Vagina (tissue), 2 donors: ENCODE data around the gene ST8SIA4.

Source experiments
- POLR2A ChIP-seq, 2 donors: fragments of 450-650 bp; IDR thresholded peaks; one replicate each; pipeline ENCODE4 v1.6.1; 2017; ENCODE audit warnings: antibody characterized with exemption in 2 of 2, mild to moderate bottlenecking in 2 of 2, moderate library complexity in 2 of 2
- POLR2AphosphoS5 ChIP-seq, 2 donors: sonication (generic); formaldehyde crosslinking; IDR thresholded peaks; one replicate each; pipeline ENCODE4 v1.9.0; 2017; ENCODE audit warnings: antibody characterized with exemption in 2 of 2, mild to moderate bottlenecking in 2 of 2, low read depth in 1 of 2; ENCODE audit not compliant: insufficient read depth in 1 of 2
- TF ChIP-seq, protein P1 (sequence below), 3 experiments: fragments of 450-650 bp in 2 of 3; fragments of 200-600 bp in 1 of 3; sonication (generic) in 1 of 3; IDR thresholded peaks; one replicate each; pipeline ENCODE4 v1.5.1; 2017 to 2019; ENCODE audit warnings: antibody characterized with exemption in 3 of 3, mild to moderate bottlenecking in 2 of 3, moderate library complexity in 2 of 3

- TF ChIP-seq POLR2A (IDR thresholded peaks at IDR 0.05) (no peak), POLR2AphosphoS5 (IDR thresholded peaks at IDR 0.05; ENCODE audit: insufficient read depth in 1 of 2, low read depth in 1 of 2) (no peak)
- TF ChIP-seq, protein P1, sequence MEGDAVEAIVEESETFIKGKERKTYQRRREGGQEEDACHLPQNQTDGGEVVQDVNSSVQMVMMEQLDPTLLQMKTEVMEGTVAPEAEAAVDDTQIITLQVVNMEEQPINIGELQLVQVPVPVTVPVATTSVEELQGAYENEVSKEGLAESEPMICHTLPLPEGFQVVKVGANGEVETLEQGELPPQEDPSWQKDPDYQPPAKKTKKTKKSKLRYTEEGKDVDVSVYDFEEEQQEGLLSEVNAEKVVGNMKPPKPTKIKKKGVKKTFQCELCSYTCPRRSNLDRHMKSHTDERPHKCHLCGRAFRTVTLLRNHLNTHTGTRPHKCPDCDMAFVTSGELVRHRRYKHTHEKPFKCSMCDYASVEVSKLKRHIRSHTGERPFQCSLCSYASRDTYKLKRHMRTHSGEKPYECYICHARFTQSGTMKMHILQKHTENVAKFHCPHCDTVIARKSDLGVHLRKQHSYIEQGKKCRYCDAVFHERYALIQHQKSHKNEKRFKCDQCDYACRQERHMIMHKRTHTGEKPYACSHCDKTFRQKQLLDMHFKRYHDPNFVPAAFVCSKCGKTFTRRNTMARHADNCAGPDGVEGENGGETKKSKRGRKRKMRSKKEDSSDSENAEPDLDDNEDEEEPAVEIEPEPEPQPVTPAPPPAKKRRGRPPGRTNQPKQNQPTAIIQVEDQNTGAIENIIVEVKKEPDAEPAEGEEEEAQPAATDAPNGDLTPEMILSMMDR (IDR thresholded peaks at IDR 0.05): no peak
Measured at GRCh38 chr5:100838048-100838473, 65.0 kb downstream of the ST8SIA4 start.
